Endothelial cell of umbilical vein (primary cell): ENCODE results near the gene SOHLH1. TPM values are rescaled to one million over a fixed set of nuclear protein-coding genes. Genes with fewer than 3 reads are reported as not detected.

ENCODE experiments used
- BruUV-seq: library from RNA; stranded (reverse); fragments of 400-500 nt; replicated peaks from 2 replicates; lab custom pipeline; 2021; lab: Mats Ljungman, UMichigan
- CTCF ChIA-PET: fragments of 300-600, 350-600 bp; sonication (Branson Sonifier 250); formaldehyde crosslinking; loops from one replicate; lab custom pipeline; 2021; ENCODE audit warnings: antibody characterized with exemption, inconsistent platforms; lab: Charles Lee
- POLR2A ChIA-PET: fragments of 300-600, 350-600 bp; sonication (Branson Sonifier 250); formaldehyde crosslinking; loops from one replicate; lab custom pipeline; 2021; ENCODE audit warnings: antibody characterized with exemption, inconsistent platforms; lab: Charles Lee
- DNase-seq: peaks from one replicate; pipeline ENCODE4 v3.0.0-alpha.2; 2011; ENCODE audit warnings: low read depth, low spot score
- FAIRE-seq: peaks from 2 replicates; lab custom pipeline; 2011; peaks lifted over from hg19 to GRCh38; lab: Jason Lieb, UNC
- H2AFZ ChIP-seq: 2 replicates; pipeline ENCODE4 v1.6.0; 2012; ENCODE audit warnings: low read depth, low read length, control low read depth, inconsistent platforms
- H3K27ac ChIP-seq: 2 replicates; pipeline ENCODE4 v1.5.1; 2011; ENCODE audit warnings: low read depth, mild to moderate bottlenecking, control low read depth, low read length, moderate library complexity; ENCODE audit not compliant: insufficient read depth
- H3K27me3 ChIP-seq, 2 experiments: 2 replicates each; pipeline versions ENCODE4 v1.6.0 to v1.6.1; 2011; ENCODE audit warnings: low read length in 2 of 2, mixed read lengths in 1 of 2; ENCODE audit not compliant: control insufficient read depth in 2 of 2, insufficient read depth in 2 of 2
- H3K36me3 ChIP-seq, 2 experiments: 2 replicates in 1 of 2; 3 replicates in 1 of 2; pipeline ENCODE4 v1.5.1; 2011; ENCODE audit warnings: low read length in 2 of 2, mild to moderate bottlenecking in 1 of 2, moderate library complexity in 1 of 2; ENCODE audit not compliant: control insufficient read depth in 2 of 2, insufficient read depth in 2 of 2; ENCODE audit errors: extremely low read depth in 1 of 2
- H3K4me1 ChIP-seq: 3 replicates; pipeline ENCODE4 v1.5.1; 2011; ENCODE audit warnings: mild to moderate bottlenecking, low read length; ENCODE audit not compliant: control insufficient read depth, insufficient read depth; ENCODE audit errors: extremely low read depth
- H3K4me2 ChIP-seq: 2 replicates; pipeline ENCODE4 v1.6.1; 2011; ENCODE audit warnings: low read length, control low read depth, mixed read lengths; ENCODE audit not compliant: insufficient read depth
- H3K4me3 ChIP-seq, 3 experiments: fragments of 200-600 bp in 1 of 3; sonication (generic), shearing (Covaris generic) in 1 of 3; replicated peaks in 1 of 3; 2 replicates each; pipeline ENCODE4 v1.5.1; 2011 to 2016; ENCODE audit warnings: control low read depth in 3 of 3, low read length in 3 of 3, mild to moderate bottlenecking in 2 of 3, inconsistent platforms in 1 of 3, low read depth in 1 of 3, moderate library complexity in 1 of 3; ENCODE audit not compliant: insufficient read depth in 1 of 3
- H3K79me2 ChIP-seq: 2 replicates; pipeline ENCODE4 v1.6.0; 2012; ENCODE audit warnings: low read length, inconsistent platforms; ENCODE audit not compliant: control insufficient read depth, insufficient read depth
- H3K9ac ChIP-seq: replicated peaks from 2 replicates; pipeline ENCODE3; 2011; ENCODE audit warnings: low read length, control low read depth; ENCODE audit not compliant: insufficient read depth; ENCODE audit errors: extremely low read depth
- H3K9me1 ChIP-seq: replicated peaks from 3 replicates; pipeline ENCODE4 v1.6.0; 2011; ENCODE audit warnings: mild to moderate bottlenecking, low read length; ENCODE audit not compliant: control insufficient read depth, insufficient read depth; ENCODE audit errors: extremely low read depth
- H3K9me3 ChIP-seq: replicated peaks from 2 replicates; pipeline ENCODE4 v1.5.1; 2012; ENCODE audit warnings: low read length, inconsistent platforms; ENCODE audit not compliant: control insufficient read depth, insufficient read depth
- H4K20me1 ChIP-seq: replicated peaks from 2 replicates; pipeline ENCODE3; 2011; ENCODE audit warnings: mild to moderate bottlenecking, low read length; ENCODE audit not compliant: control insufficient read depth, insufficient read depth; ENCODE audit errors: extremely low read depth
- EZH2 ChIP-seq: IDR thresholded peaks from 2 replicates; pipeline ENCODE4 v1.6.1; 2012; ENCODE audit warnings: borderline replicate concordance, low read depth, mild to moderate bottlenecking, moderate library complexity, low read length, inconsistent platforms; ENCODE audit not compliant: severe bottlenecking
- FOS ChIP-seq: IDR thresholded peaks from 2 replicates; pipeline ENCODE4 v1.6.1; 2011; ENCODE audit warnings: mild to moderate bottlenecking, low read length, moderate library complexity, borderline replicate concordance; ENCODE audit not compliant: insufficient read depth
- GATA2 ChIP-seq: IDR thresholded peaks from 2 replicates; pipeline ENCODE4 v1.7.0; 2011; ENCODE audit warnings: low read depth, mild to moderate bottlenecking, moderate library complexity, mixed read lengths, low read length; ENCODE audit not compliant: insufficient read length, insufficient read depth
- JUN ChIP-seq: IDR thresholded peaks from 2 replicates; pipeline ENCODE4 v1.6.1; 2011; ENCODE audit warnings: borderline replicate concordance, low read depth; ENCODE audit not compliant: insufficient read length, insufficient read depth
- MYC ChIP-seq: IDR thresholded peaks from one replicate; pipeline ENCODE4 v1.6.1; 2011; ENCODE audit warnings: mild to moderate bottlenecking, low read depth, low read length
- POLR2A ChIP-seq: IDR thresholded peaks from 2 replicates; pipeline ENCODE4 v1.6.1; 2012; ENCODE audit warnings: low read depth, mild to moderate bottlenecking, control low read depth, low read length
- POLR2AphosphoS5 ChIP-seq: IDR thresholded peaks from 2 replicates; pipeline ENCODE4 v1.6.1; 2012; ENCODE audit warnings: low read depth, mild to moderate bottlenecking, control low read depth, low read length, moderate library complexity; ENCODE audit not compliant: insufficient read depth
- dilution Hi-C: fragments of 300-500 bp; cut with MboI; formaldehyde crosslinking; loops from one replicate; pipeline ENCODE4 v1.15.0; 2019; ENCODE audit warnings: low sequenced_read_pairs; ENCODE audit not compliant: extremely low pct_ligation_motif_present
- intact Hi-C: fragments of 100-400 bp; cut with micrococcal nuclease; formaldehyde crosslinking; loops from one replicate; pipeline ENCODE4 v1.10.0; 2022
- polyA plus RNA-seq, 4 experiments: library from polyadenylated mRNA; depleted of rRNA in 3 of 4; stranded (reverse) in 3 of 4; unstranded in 1 of 4; fragments of >200 nt; gene quantifications; 2 replicates each; pipeline versions ENCODE4 v1.2.1 to v1.2.3, GENCODE V29; 2011 to 2012; ENCODE audit warnings: missing spikeins in 1 of 4
- total RNA-seq: library from RNA; stranded (reverse); gene quantifications from 2 replicates; pipeline ENCODE4 v1.2.3, GENCODE V29; 2021
- TF ChIP-seq, protein P1 (sequence below), 2 donors: IDR thresholded peaks; 1 replicate in 1 of 2; 2 replicates in 1 of 2; pipeline ENCODE4 v1.5.1; 2011; ENCODE audit warnings: low read length in 2 of 2, mild to moderate bottlenecking in 2 of 2, moderate library complexity in 2 of 2, control low read depth in 1 of 2, inconsistent platforms in 1 of 2, low read depth in 1 of 2; ENCODE audit not compliant: insufficient read depth in 1 of 2; ENCODE audit errors: extremely low read depth in 1 of 2

The SOHLH1 gene
- total and polyA plus RNA-seq, 2 donors (not counting 3 experiments of a cell fraction or from before 2014, with no cell fraction given), result not detected

- Histone ChIP-seq H2AFZ (no peak overlapping the region), H3K27ac (no peak overlapping the region), H3K27me3 (peaks cover 0 to 2% of the 10 kb centered on the region in 2 experiments), H3K9me1 (no peaks in the 10 kb centered on the region), H3K36me3 (no peaks in the 10 kb centered on the region), H3K9me3 (no peaks in the 10 kb centered on the region), H3K9ac (no peak overlapping the region), H3K4me2 (no peak overlapping the region), H3K4me3 (no peak overlapping the region), H3K4me1 (peaks cover 2% of the 10 kb centered on the region), H3K79me2 (no peaks in the 10 kb centered on the region), H4K20me1 (no peaks in the 10 kb centered on the region)
- FAIRE-seq (no peak), DNase-seq (no peak)
- POLR2A ChIA-PET, result no interaction called here
- dilution Hi-C loops (no loop called here), intact Hi-C loops (no loop called here)
- CTCF ChIA-PET, result no interaction called here
- BruUV-seq, result no TSS peak
- TF ChIP-seq FOS, result no peak
- TF ChIP-seq POLR2A, result no peak
- TF ChIP-seq POLR2AphosphoS5, result no peak
- no peak for TF ChIP-seq JUN
Measured at GRCh38 chr9:135698236-135698635, 1.0 kb downstream of the SOHLH1 start.

GRCh38 chr9:135697226-135697625 is 2.1 kb downstream of the SOHLH1 start:
- CTCF ChIA-PET, result no interaction called here
- POLR2A ChIA-PET, result no interaction called here
- no peaks in the 10 kb centered on the region for H3K9me1 ChIP-seq
- H3K27me3 ChIP-seq, result no peaks in the 10 kb centered on the region
- DNase-seq (no peak), FAIRE-seq (no peak)
- H3K36me3 ChIP-seq, result no peaks in the 10 kb centered on the region
- H3K79me2 ChIP-seq, result no peaks in the 10 kb centered on the region
- H4K20me1 ChIP-seq, result no peaks in the 10 kb centered on the region
- TF ChIP-seq, protein P1, sequence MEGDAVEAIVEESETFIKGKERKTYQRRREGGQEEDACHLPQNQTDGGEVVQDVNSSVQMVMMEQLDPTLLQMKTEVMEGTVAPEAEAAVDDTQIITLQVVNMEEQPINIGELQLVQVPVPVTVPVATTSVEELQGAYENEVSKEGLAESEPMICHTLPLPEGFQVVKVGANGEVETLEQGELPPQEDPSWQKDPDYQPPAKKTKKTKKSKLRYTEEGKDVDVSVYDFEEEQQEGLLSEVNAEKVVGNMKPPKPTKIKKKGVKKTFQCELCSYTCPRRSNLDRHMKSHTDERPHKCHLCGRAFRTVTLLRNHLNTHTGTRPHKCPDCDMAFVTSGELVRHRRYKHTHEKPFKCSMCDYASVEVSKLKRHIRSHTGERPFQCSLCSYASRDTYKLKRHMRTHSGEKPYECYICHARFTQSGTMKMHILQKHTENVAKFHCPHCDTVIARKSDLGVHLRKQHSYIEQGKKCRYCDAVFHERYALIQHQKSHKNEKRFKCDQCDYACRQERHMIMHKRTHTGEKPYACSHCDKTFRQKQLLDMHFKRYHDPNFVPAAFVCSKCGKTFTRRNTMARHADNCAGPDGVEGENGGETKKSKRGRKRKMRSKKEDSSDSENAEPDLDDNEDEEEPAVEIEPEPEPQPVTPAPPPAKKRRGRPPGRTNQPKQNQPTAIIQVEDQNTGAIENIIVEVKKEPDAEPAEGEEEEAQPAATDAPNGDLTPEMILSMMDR (IDR thresholded peaks at IDR 0.05; ENCODE audit: extremely low read depth in 1 of 2, insufficient read depth in 1 of 2, low read depth in 1 of 2, low read length in 2 of 2), result no peak
- TF ChIP-seq GATA2 (no peak), POLR2AphosphoS5 (no peak), MYC (no peak), POLR2A (no peak), EZH2 (no peak), FOS (no peak)
- no peak overlapping the region for H3K9ac ChIP-seq
- intact Hi-C loops, result no loop called here
- BruUV-seq, result no TSS peak
- H2AFZ ChIP-seq, result no peak overlapping the region
- dilution Hi-C loops, result no loop called here
- peaks cover 2% of the 10 kb centered on the region for H3K4me1 ChIP-seq
- no peak overlapping the region for H3K4me3 ChIP-seq
- H3K4me2 ChIP-seq, result no peak overlapping the region
- no peak overlapping the region for H3K27ac ChIP-seq
- no peaks in the 10 kb centered on the region for H3K9me3 ChIP-seq
